MCF 10A (cell line): Measurements from ENCODE around the gene BRI3BP. TPM values are rescaled to one million over a fixed set of nuclear protein-coding genes. Genes with fewer than 3 reads are reported as not detected.

Source experiments
- Bru-seq: library from RNA; stranded (reverse); fragments of 400-500 nt; gene quantifications from one replicate; lab custom pipeline; 2021; lab: Mats Ljungman, UMichigan
- BruChase-seq, 2 experiments: library from RNA; stranded (reverse); fragments of 400-500 nt; gene quantifications; one replicate each; lab custom pipeline; 2021; lab: Mats Ljungman, UMichigan
- BruUV-seq: library from RNA; stranded (reverse); fragments of 400-500 nt; replicated peaks from 2 replicates; lab custom pipeline; 2021; lab: Mats Ljungman, UMichigan
- CTCF ChIA-PET: fragments of 300-600 bp; sonication (Branson Sonifier 250); formaldehyde crosslinking; extraction: SDS; loops from one replicate; lab custom pipeline; 2021; ENCODE audit warnings: antibody characterized with exemption, inconsistent platforms; lab: Yijun Ruan, JAX
- POLR2A ChIA-PET: fragments of 300-600, 350-650 bp; sonication (Branson Sonifier 250); formaldehyde crosslinking; extraction: SDS; loops from one replicate; lab custom pipeline; 2020; ENCODE audit warnings: antibody characterized with exemption, inconsistent platforms; lab: Yijun Ruan, JAX
- DNase-seq: peaks from one replicate; pipeline ENCODE4 v3.0.0-alpha.2; 2018; ENCODE audit not compliant: unreplicated experiment
- H3K27ac Mint-ChIP-seq: one replicate; pipeline ENCODE4 v1.8.0; 2022; ENCODE audit warnings: mild to moderate bottlenecking, low read depth, mixed read lengths; ENCODE audit not compliant: unreplicated experiment
- H3K27me3 Mint-ChIP-seq: one replicate; pipeline ENCODE4 v1.8.0; 2022; ENCODE audit warnings: mixed read lengths; ENCODE audit not compliant: insufficient read depth, unreplicated experiment
- H3K36me3 Mint-ChIP-seq: one replicate; pipeline ENCODE4 v1.8.0; 2022; ENCODE audit warnings: mild to moderate bottlenecking, moderate library complexity, mixed read lengths; ENCODE audit not compliant: insufficient read depth, unreplicated experiment
- H3K4me1 Mint-ChIP-seq: one replicate; pipeline ENCODE4 v1.8.0; 2022; ENCODE audit warnings: mixed read lengths; ENCODE audit not compliant: insufficient read depth, unreplicated experiment
- H3K4me3 Mint-ChIP-seq: one replicate; pipeline ENCODE4 v1.8.0; 2022; ENCODE audit warnings: mild to moderate bottlenecking, moderate library complexity, mixed read lengths; ENCODE audit not compliant: unreplicated experiment
- H3K9me3 Mint-ChIP-seq: one replicate; pipeline ENCODE4 v1.8.0; 2022; ENCODE audit warnings: mixed read lengths; ENCODE audit not compliant: unreplicated experiment
- CTCF ChIP-seq: fragments of 200-600 bp; IDR thresholded peaks from one replicate; pipeline ENCODE4 v1.8.0; 2022; ENCODE audit warnings: antibody characterized with exemption, mild to moderate bottlenecking; ENCODE audit not compliant: unreplicated experiment
- intact Hi-C: fragments of 100-400 bp; cut with micrococcal nuclease; formaldehyde crosslinking; loops from 2 replicates; pipeline ENCODE4 v1.14.1; 2022
- long read RNA-seq: library from polyadenylated mRNA; stranded (forward); transcript quantifications from one replicate; pipeline ENCODE4 v2.0.0, GENCODE V29; 2022
- total RNA-seq: library from RNA; stranded (reverse); gene quantifications from 2 replicates; pipeline ENCODE4 v1.2.3, GENCODE V29; 2022

The BRI3BP gene
- 11.9 and 16.0 TPM in 2 replicates for total RNA-seq
- percentile 57 among the genes with signal in this experiment for Bru-seq, nascent RNA
- BruChase-seq, experiment 1, labeled RNA remaining after a 6-hour chase: percentile 86 among the genes with signal in this experiment
- percentile 72 among the genes with signal in this experiment for BruChase-seq, experiment 2, labeled RNA remaining after a 2-hour chase
- long read RNA-seq, full-length matches to known transcripts: 10 of 14 reads
- long read RNA-seq, partial matches to known transcripts: 0 of 14 reads
- long read RNA-seq, other reads (novel, unspliced or antisense): 4 of 14 reads

- no TSS peak for BruUV-seq
Measured at GRCh38 chr12:124993626-124994436, at the start of gene BRI3BP. BRI3BP (plus strand) TSS chr12:124993645; CDS start chr12:124993791, 146 bp downstream.

DNA sequence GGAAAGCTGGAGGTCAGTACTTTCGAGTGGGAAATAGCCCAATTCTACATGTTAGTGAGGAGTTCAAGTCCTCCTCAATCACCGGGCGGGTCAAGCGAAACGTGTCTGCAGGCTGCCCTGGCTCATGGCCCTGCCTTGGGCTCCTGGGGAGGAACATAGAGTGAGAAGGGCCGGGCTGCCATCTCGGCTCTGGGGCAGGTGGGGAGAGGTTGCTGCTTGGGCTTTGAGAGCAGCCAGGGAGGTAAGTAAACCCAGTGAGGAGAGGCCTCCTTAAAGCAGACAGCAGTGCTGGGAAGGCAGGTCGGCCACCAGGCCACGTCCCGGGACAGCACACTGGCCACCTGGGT, 47.0 kb upstream of the BRI3BP start:
- no TSS peak for BruUV-seq
- intact Hi-C loops: no loop called here
- Mint-ChIP-seq H3K4me3 (no peak overlapping the region), H3K27me3 (no peaks in the 10 kb centered on the region), H3K4me1 (no peaks in the 10 kb centered on the region), H3K36me3 (peaks cover 25% of the 10 kb centered on the region), H3K27ac (no peak overlapping the region), H3K9me3 (no peaks in the 10 kb centered on the region)
- no peak for TF ChIP-seq CTCF
- ChIA-PET CTCF (interaction anchor here (1.7 kb wide), 1 partner anchor 41 kb away, joined by 6 read pairs; no protein-coding TSS in a partner anchor), POLR2A (no interaction called here)
- DNase-seq: no peak

More at GRCh38 chr12:124993626-124994436, at the start of gene BRI3BP:
- peak within 1 kb of the TSS; percentile 93 for H3K4me3 Mint-ChIP-seq
- peak; percentile 36 for DNase-seq
- peak within 1 kb of the TSS; percentile 42 for H3K27ac Mint-ChIP-seq
- ChIA-PET POLR2A (interaction anchor here (0.6 to 3.4 kb wide), 16 partner anchors 28 to 128 kb away, joined by 3 to 31 read pairs (median 3); partner anchors contain the start of genes AACS and UBC), CTCF (interaction anchor here (0.6 to 2.6 kb wide), 7 partner anchors 10 to 209 kb away, joined by 3 to 13 read pairs (median 3); partner anchors contain the start of gene UBC)
- intact Hi-C loops: loop anchor here (5.0 kb wide), 2 partner anchors 73 to 88 kb away; partner anchors contain the start of gene AACS
- H3K27me3 Mint-ChIP-seq: no peaks in the 10 kb centered on the region
- no peaks in the 10 kb centered on the region for H3K9me3 Mint-ChIP-seq
- H3K4me1 Mint-ChIP-seq: peaks cover 12% of the 10 kb centered on the region
- TF ChIP-seq CTCF: no peak
- no peaks in the 10 kb centered on the region for H3K36me3 Mint-ChIP-seq

GRCh38 chr12:124947013-124947412, 46.4 kb upstream of the BRI3BP start:
- H3K27ac Mint-ChIP-seq: no peak overlapping the region
- no peaks in the 10 kb centered on the region for H3K4me1 Mint-ChIP-seq
- peaks cover 29% of the 10 kb centered on the region for H3K36me3 Mint-ChIP-seq
- no TSS peak for BruUV-seq
- no peak for TF ChIP-seq CTCF
- ChIA-PET POLR2A (interaction anchor here (0.7 kb wide), 1 partner anchor 170 kb away, joined by 3 read pairs; no protein-coding TSS in a partner anchor), CTCF (no interaction called here)
- intact Hi-C loops: no loop called here
- no peak overlapping the region for H3K4me3 Mint-ChIP-seq
- no peaks in the 10 kb centered on the region for H3K27me3 Mint-ChIP-seq
- no peak for DNase-seq
- no peaks in the 10 kb centered on the region for H3K9me3 Mint-ChIP-seq
